ENCODE data around the gene EVPL. TPM values are rescaled to one million over a fixed set of nuclear protein-coding genes. Genes with fewer than 3 reads are reported as not detected.

Gene EVPL
- total and polyA plus RNA-seq, 2 of the 13 experiments (the other 11 are each of a cell fraction or from before 2014, with no cell fraction given): 2.1 to 8.2 TPM

- TF ChIP-seq RERE (CRISPR knock-in tag; IDR thresholded peaks at IDR 0.05; ENCODE audit: low read depth): no peak
- TF ChIP-seq SMAD9 (CRISPR knock-in tag; IDR thresholded peaks at IDR 0.05): no peak
- TF ChIP-seq NFE2L2 (IDR thresholded peaks at IDR 0.05; ENCODE audit: low read length): no peak
- TF ChIP-seq SOX13 (IDR thresholded peaks at IDR 0.05): no peak
- TF ChIP-seq SOX13 (CRISPR knock-in tag; conservative IDR thresholded peaks at IDR 0.05 in 1 of 2, IDR thresholded peaks at IDR 0.05 in 1 of 2): no peak
- no peak for TF ChIP-seq ZNF232 (CRISPR knock-in tag; IDR thresholded peaks at IDR 0.05; ENCODE audit: borderline replicate concordance)
- no peak; the same call in 1 of the 2 replicates for TF ChIP-seq ZBTB20 (CRISPR knock-in tag; IDR thresholded peaks at IDR 0.05; ENCODE audit: borderline replicate concordance, low read depth)
- TF ChIP-seq ZNF234 (CRISPR knock-in tag; conservative IDR thresholded peaks at IDR 0.05): no peak
- TF ChIP-seq U2AF2 (IDR thresholded peaks at IDR 0.05; ENCODE audit: low read depth, low read length): no peak
- 0 out of 2 replicates have a peak, but pooled peaks have one; percentile 12 for TF ChIP-seq ESRRA (CRISPR knock-in tag; IDR thresholded peaks at IDR 0.05; ENCODE audit: low read depth)
- 0 out of 2 replicates have a peak, but pooled peaks have one; percentile 37 for TF ChIP-seq SAP130 (CRISPR knock-in tag; IDR thresholded peaks at IDR 0.05; ENCODE audit: low read depth)
- peak; percentile 80 for TF ChIP-seq TBL1XR1 (IDR thresholded peaks at IDR 0.05; ENCODE audit: borderline replicate concordance, low read length, partially characterized antibody)
- TF ChIP-seq TBX3 (IDR thresholded peaks at IDR 0.05; ENCODE audit: borderline replicate concordance): 0 out of 2 replicates have a peak, but pooled peaks have one; percentile 25
- TF ChIP-seq ATAD3A (CRISPR knock-in tag; IDR thresholded peaks at IDR 0.05): no peak
- TF ChIP-seq ZBTB3 (CRISPR knock-in tag; IDR thresholded peaks at IDR 0.05; ENCODE audit: borderline replicate concordance, low read depth): 0 out of 2 replicates have a peak, but pooled peaks have one; percentile 23
- TF ChIP-seq TEF (CRISPR knock-in tag; IDR thresholded peaks at IDR 0.05): no peak; the same call in 1 of the 2 replicates
- peak; percentile 40; the same call in 1 of the 2 replicates for TF ChIP-seq ZNF772 (CRISPR knock-in tag; IDR thresholded peaks at IDR 0.05)
- TF ChIP-seq CBX5 (CRISPR knock-in tag; IDR thresholded peaks at IDR 0.05; ENCODE audit: borderline replicate concordance): no peak
- TF ChIP-seq ZNF530 (CRISPR knock-in tag; IDR thresholded peaks at IDR 0.05; ENCODE audit: low read depth): no peak
- TF ChIP-seq ZNF790 (CRISPR knock-in tag; IDR thresholded peaks at IDR 0.05; ENCODE audit: borderline replicate concordance): no peak
- no peak for TF ChIP-seq ZBTB2 (CRISPR knock-in tag; IDR thresholded peaks at IDR 0.05; ENCODE audit: low read depth)
- no peak for TF ChIP-seq ZNF589 (CRISPR knock-in tag; conservative IDR thresholded peaks at IDR 0.05)
- TF ChIP-seq KMT2A (CRISPR knock-in tag; IDR thresholded peaks at IDR 0.05): no peak
These were observed 51.3 kb downstream of the EVPL start (continued) for GRCh38 chr17:75975757-75976174.

All from HepG2 (cell line).